Heart left ventricle (tissue), 13 donors: Measurements from ENCODE around the gene OR7C2.

Source experiments
- POLR2A ChIP-seq, 2 donors: fragments of 450-650 bp; IDR thresholded peaks; one replicate each; pipeline ENCODE4 v1.6.1; 2017; ENCODE audit warnings: antibody characterized with exemption in 2 of 2, mild to moderate bottlenecking in 2 of 2, moderate library complexity in 2 of 2
- TF ChIP-seq, protein P1 (sequence below), 12 donors: fragments of 200-600 bp; sonication (generic) in 4 of 12; IDR thresholded peaks; one replicate each; pipeline versions ENCODE4 v1.5.0 to v1.8.0; 2018 to 2022; ENCODE audit warnings: antibody characterized with exemption in 12 of 12, mild to moderate bottlenecking in 5 of 12
- donor health status: ischemic (EF 13 %, LVEDD 7.1; RV severe dilation, severe dysfunction).
- donor health status: DM: no; HTN: yes; CAD: no.
- donor health status: DM: no; HTN: no; CAD: no.
- donor health status: ischemic (EF 25% LVEDD 6.9; RV normal size, moderate dysfunction).
- donor health status: ischemic (EF 25% LVEDD 5.7; RV mildly dilated, moderate dysfunction).
- donor health status: ischemic (EF 35%, LVEDD 5.7; RV mildly dilated, moderate dysfunction).
- donor health status: nonischemic (EF 11% LVEDD 7.7; RV severe dilation, severe dysfunction).
- donor health status: DM: yes; HTN: yes; CAD: no.
- donor health status: PGD.
- donor health status: ischemic (EF 29% LVEDD 5.4; RV normal size, mild dysfunction).
- donor health status: nonischemic (EF 23%, LVEDD 6.1; RV moderate dilation, normal function).

DNA sequence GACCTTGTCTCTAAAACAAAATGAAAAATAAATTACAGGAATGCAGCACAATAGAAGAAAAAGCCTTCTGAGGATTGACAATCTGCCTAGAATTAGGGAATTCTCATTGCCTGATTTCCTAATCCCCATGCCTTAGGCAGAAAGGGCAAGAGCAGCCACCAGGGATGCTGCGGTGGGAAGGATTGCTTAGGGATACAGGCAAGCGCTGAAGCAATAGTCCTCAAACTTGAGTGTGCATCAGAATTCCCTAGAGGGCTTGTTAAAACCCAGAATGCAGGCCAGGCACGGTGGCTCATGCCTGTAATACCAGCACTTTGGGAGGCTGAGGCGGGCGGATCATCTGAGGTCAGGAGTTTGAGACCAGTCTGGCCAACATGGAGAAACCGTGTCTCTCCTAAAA, 1.0 kb upstream of the OR7C2 start:
- TF ChIP-seq, protein P1, sequence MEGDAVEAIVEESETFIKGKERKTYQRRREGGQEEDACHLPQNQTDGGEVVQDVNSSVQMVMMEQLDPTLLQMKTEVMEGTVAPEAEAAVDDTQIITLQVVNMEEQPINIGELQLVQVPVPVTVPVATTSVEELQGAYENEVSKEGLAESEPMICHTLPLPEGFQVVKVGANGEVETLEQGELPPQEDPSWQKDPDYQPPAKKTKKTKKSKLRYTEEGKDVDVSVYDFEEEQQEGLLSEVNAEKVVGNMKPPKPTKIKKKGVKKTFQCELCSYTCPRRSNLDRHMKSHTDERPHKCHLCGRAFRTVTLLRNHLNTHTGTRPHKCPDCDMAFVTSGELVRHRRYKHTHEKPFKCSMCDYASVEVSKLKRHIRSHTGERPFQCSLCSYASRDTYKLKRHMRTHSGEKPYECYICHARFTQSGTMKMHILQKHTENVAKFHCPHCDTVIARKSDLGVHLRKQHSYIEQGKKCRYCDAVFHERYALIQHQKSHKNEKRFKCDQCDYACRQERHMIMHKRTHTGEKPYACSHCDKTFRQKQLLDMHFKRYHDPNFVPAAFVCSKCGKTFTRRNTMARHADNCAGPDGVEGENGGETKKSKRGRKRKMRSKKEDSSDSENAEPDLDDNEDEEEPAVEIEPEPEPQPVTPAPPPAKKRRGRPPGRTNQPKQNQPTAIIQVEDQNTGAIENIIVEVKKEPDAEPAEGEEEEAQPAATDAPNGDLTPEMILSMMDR (IDR thresholded peaks at IDR 0.05) = no peak
- no peak for TF ChIP-seq POLR2A (IDR thresholded peaks at IDR 0.05)
